Measurements from ENCODE around the gene MOV10L1.

The MOV10L1 gene

GRCh38 chr22:50184902-50185374 lies 95.1 kb downstream of the MOV10L1 start:
- DNase-seq: no peak

GRCh38 chr22:50185375-50186087 lies 95.7 kb downstream of the MOV10L1 start, which contains the start of gene TRABD:
Gene TRABD, plus strand, starts transcription at chr22:50185913. Its CDS starts 7,148 bp downstream, at chr22:50193061.
- DNase-seq: peak in 57 of 58 donors; percentile 25 to 90 (median 83)

- DNase-seq: peak in 1 of 58 donors; percentile 67
Observed at GRCh38 chr22:50186181-50186714, 96.4 kb downstream of the MOV10L1 start.

GRCh38 chr22:50186761-50187523 lies 97.1 kb downstream of the MOV10L1 start:
- DNase-seq: no peak

- DNase-seq: no peak
Observed at GRCh38 chr22:50188356-50188755, 98.5 kb downstream of the MOV10L1 start.

- no peak for DNase-seq
Observed at GRCh38 chr22:50189184-50189848, 99.5 kb downstream of the MOV10L1 start.

GRCh38 chr22:50189849-50190181 lies 100.0 kb downstream of the MOV10L1 start:
- DNase-seq: no peak

GRCh38 chr22:50190182-50190940 lies 100.6 kb downstream of the MOV10L1 start:
- DNase-seq: peak in 5 of 58 donors; percentile 39 to 54 (median 46)

GRCh38 chr22:50190941-50191741 lies 101.3 kb downstream of the MOV10L1 start:
- DNase-seq: peak in 2 of 58 donors; percentile 21 to 28

- DNase-seq: no peak
Observed at GRCh38 chr22:50192436-50193204, 102.8 kb downstream of the MOV10L1 start.

- no peak for DNase-seq
Observed at GRCh38 chr22:50193621-50194020, 103.8 kb downstream of the MOV10L1 start.

- no peak for DNase-seq
Observed at GRCh38 chr22:50194037-50194805, 104.4 kb downstream of the MOV10L1 start.

- DNase-seq: no peak
Observed at GRCh38 chr22:50196256-50196655, 106.5 kb downstream of the MOV10L1 start.

- DNase-seq: no peak
Observed at GRCh38 chr22:50197000-50197800, 107.4 kb downstream of the MOV10L1 start.

GRCh38 chr22:50197856-50198623 lies 108.2 kb downstream of the MOV10L1 start:
- no peak for DNase-seq

GRCh38 chr22:50198624-50199017 lies 108.8 kb downstream of the MOV10L1 start:
- DNase-seq: no peak

- no peak for DNase-seq
Observed at GRCh38 chr22:50199251-50199721, 109.5 kb downstream of the MOV10L1 start.

All from anterior cingulate cortex (tissue), 58 donors.